NCI-H2227 (cell line): ENCODE results near the gene CALML5.

Source experiments
- DNase-seq: peaks from one replicate; lab custom pipeline; 2025; ENCODE audit not compliant: unreplicated experiment; lab: John Stamatoyannopoulos, UW

Gene CALML5

DNA sequence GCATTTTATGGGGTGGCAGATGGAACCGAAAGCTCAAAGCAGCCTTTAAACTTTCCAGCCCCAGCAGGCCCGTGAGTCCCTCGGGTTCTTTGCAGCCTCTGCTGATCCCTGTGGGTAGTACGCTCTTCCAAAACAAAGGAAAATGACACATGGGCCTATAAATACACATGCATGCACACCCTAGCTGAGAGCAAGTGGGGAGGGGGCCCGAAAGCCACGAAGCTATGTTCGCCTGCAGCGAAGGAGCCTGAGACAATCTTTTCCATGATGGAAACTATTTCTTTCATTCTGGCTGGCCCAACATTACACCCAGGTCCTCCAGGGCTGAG lies 32.2 kb downstream of the CALML5 start:
- no peak for DNase-seq

DNA sequence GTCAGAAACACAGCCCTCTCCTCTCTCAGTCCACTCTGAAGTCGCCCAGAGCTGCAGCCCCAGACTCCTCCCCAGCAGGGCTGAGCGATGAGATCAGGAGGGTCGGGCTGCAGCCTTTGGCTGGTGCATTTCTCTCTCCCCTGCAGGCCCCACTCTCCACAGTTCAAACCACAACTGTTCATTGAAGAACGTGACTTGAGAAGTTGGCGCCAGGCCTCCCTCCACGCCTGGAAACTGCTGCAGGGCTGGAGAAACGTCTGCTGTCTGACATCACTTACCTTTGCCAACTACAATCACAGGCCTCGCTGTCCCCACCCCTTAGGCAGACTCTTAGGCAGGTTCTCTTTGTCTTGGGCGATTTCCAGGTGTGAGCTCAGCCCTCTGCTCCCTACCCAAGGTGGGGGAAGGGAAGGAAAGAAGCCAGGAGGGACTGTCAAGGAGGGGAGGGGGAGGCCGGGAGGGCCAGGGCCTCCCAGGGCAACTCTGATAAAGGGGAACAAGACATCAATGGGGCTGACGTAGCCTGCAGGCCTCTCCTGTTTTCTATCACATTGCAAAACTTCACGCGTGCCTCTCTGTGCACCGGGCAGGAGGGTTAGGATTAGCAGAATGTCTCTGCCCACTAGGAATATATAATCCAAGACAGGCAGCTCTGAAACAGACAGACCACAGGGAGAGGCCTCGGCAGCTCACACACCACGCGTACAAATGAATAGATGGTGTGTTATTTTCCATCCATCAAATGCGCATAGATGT lies 32.7 kb downstream of the CALML5 start:
- no peak for DNase-seq

DNA sequence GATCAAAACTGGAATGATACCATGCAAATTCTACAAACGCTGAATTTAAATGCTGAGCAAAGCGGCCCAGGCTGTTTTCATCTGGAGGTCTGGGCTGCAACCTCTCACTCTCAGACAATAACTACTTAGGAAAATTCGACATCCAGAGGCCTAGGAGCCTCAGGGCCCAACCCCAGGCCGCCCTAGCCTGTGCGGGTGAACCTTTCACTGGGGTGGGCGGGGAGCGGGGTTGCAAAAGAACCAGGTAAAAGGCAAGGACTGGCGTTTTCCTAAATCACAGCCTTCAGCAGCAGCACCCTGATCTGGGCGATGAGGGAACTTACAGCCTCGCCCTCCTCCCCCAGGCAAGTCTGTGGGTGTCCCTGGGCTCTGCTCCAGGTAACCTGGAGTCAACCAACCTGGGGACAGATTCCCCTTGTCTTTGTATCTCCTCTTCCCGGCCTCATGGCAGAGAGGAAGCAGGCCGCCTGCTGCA lies 33.4 kb downstream of the CALML5 start:
- no peak for DNase-seq

DNA sequence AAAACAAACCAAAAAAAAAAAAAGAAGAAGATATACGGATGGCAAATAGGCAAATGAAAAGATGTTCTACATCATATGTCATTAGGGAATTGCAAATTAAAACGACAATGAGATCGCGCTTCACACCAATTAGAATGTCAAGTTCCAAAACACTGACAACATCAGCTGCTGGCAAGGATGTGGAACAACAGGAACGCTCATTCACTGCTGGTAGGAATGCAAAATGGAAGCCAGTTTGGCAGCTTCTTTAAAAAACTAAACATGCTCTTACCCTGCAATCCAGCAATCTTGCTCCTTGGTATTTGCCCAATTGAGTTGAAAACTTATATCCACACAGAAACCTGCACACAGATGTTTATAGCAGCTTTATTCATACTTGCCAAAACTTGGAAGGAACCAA lies 34.8 kb downstream of the CALML5 start:
- no peak for DNase-seq

DNA sequence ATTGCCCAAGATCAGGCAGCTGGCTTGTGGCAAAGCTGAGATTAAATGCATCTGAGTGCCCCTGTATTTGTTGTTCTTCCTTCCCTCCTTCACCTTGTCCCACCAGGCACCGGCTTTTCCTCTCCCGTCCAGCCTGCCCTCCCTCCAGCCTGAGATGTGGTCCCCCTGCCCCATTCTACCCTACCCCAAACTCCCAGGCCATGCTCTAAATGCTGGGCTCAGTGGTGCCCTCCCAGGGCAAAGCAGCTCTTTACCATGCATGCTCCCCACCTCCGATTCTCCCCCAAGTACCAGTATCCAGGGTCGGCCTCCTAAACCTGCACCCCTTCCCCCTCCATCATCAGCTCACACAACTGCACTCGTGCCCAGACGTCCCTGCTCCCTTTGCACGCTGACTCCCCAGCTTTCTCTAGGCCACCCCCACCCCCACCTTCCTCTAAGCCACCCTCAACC lies 36.5 kb downstream of the CALML5 start:
- no peak for DNase-seq

DNA sequence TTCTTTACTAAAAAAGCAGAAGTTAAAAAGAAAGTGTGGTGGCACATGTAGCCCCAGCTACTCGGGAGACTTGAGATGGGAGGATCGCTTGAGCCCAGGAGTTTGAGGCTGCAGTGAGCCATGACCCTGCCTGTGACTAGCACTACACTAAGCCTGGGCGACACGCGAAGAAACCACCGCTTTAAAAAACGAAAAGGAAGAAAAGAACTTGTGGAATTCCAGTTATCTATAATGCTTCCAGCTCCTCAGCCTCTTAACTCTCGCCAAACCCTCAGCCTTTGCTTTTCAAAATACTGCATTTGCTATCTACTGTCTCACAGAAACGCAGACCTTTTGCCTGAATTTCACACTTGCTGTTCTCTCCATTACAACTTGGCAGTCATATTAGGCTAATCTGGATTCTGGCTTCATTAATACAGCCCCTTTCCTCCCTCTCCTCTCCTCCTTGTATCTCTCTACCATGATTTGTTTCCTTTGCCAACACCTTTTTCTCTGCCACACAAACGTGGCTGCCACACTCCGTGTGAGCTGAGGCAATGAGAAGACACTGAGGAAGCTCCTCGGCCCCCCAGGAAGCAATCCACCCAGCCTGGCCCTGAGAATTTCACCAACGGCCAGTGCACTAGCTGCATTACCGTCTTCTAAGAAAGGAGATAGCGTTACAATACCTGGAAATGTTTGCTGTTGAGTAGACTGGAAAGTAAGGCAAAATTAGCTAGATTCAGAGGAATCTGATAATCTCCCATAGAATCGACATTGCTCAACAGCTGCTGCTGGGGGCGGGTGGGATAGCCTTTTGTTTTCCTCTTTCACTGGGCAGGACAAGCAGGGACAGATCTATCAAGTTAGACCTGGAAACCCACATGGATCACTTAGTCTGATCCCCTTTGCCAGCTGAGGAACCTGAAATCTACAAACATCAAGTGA lies 37.2 kb downstream of the CALML5 start:
- DNase-seq: no peak

DNA sequence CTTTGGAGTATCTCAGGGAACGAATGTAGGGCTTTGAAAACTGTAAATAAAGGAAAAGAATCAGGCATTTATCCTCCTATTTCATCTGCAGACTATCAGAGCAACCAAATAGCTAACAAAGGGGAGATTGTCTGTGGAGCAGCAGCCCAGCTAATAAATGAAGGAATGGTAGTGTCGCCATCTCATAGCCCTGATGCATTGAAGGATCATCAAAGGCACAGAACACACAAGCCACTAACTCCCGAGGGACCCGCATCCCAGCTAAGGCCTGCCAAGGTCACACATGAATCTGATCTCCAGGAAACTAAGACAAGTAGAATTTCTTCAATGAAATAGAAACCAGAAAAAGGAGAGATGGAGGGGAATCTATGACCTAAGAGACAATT lies 38.2 kb downstream of the CALML5 start:
- no peak for DNase-seq

DNA sequence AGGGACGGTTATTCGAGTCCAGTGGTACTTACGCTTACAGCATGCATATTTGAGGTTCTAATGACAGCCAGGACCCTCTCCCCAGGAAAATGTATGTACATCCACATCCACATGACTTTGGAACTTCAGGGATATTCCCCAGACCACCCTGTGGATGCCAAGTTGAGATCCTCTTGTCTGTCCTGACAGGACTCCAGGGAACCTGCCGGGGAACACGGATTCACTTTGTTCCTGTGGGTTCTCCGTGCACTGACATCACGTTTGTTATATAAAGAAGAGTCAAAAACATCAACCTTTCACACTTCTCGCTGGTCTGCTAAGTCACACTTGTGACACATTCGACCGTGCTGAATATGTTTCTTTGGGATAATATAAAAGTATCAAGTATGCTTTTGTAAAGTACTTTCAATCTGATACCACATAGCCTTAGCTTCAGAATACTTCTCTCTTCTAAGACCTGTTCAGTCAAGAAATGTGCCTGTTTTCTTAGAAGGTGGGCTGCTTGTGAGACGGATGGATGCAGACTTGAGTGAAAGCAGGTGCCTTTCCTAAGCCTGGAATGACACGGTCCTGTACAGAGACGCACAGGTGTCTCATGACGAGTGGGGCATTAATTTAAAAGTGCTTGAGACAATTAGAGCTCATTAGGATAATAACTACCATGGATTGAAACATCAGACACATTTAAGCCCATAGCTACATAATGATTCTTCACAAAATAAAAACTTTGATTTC lies 38.7 kb downstream of the CALML5 start:
- DNase-seq: no peak

DNA sequence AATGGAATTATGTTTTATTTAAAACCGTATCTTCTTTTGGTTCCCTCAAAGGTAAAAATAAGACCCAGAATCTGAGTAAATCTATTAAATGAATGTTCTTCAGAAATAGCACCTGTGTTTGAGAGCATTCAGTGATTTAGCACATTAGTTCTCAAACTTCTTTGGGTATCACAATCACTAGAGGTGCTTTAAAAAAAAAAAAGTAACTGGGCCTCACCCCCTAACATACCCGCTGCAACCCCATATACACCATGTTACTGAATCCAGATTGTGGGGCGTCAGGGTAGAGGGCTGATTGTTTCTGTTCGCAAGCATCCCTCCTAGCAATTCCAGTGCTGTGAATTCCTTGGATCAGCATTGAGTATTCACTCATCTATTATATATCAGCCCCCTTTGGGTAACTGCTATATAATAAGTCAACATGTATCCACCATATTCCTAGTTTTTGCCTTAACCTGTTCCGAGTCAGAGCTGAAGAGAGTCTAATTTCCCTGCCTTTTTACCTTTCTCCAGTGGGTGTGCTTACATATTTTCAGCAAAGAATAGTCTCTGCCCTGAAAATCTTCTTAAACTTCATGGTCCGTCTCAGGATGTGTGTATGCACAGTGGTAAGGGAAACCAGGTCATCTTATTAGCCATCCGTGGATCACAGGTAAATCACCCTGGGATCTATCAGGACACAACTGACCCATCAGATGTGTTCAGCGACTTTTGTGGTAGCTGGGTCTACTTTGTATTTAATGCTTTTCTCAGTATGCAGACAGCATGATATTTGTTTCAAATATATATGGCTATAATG lies 40.2 kb downstream of the CALML5 start:
- DNase-seq: no peak

DNA sequence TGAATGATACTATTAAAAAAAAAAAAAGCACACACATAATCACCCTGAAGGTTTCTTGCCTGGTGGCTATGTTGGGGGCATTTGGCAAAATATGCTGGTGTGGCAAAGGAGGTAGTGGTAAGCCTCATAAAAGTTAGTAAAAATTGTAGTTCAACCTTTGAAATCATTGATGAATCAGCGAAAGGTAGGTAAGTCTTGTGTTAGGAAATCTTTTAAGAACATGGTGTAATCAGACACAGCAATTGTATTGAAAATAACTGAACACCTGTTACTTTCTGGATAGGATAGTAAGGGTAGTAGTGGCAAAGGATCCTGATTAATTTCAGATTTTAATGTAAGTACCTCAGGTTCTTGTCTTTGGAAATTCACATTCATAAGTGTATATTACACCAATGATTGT lies 40.9 kb downstream of the CALML5 start:
- DNase-seq: no peak

DNA sequence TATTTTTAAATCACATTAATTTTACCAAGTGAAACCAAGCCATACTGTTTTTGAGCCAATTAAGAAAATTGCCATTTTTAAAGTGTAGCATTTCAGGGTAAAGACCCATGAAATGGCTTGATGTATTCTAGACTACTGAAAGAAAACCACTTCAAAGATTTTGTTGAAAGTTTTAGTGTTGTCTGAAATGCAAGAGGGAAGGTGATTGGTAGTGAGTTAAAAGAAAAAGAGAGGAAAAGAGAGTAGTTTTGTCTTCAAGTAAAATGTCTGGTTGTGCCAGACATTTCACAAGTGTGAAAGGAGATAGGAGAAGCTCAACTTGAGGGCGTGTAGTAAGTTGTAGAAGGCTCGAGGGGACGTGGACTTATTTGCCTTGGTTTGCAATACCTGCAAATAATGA lies 41.6 kb downstream of the CALML5 start:
- no peak for DNase-seq

DNA sequence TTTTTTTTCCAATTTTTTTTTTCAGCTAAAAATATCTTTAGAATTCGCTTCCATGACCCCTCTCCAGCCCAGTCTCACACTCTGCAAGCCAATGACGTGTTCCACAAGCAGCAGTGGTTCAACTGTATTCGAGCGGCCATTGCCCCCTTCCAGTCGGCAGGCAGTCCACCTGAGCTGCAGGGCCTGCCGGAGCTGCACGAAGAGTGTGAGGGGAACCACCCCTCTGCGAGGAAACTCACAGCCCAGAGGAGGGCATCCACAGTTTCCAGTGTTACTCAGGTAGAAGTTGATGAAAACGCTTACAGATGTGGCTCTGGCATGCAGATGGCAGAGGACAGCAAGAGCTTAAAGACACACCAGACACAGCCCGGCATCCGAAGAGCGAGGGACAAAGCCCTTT lies 42.8 kb downstream of the CALML5 start:
- DNase-seq: no peak

DNA sequence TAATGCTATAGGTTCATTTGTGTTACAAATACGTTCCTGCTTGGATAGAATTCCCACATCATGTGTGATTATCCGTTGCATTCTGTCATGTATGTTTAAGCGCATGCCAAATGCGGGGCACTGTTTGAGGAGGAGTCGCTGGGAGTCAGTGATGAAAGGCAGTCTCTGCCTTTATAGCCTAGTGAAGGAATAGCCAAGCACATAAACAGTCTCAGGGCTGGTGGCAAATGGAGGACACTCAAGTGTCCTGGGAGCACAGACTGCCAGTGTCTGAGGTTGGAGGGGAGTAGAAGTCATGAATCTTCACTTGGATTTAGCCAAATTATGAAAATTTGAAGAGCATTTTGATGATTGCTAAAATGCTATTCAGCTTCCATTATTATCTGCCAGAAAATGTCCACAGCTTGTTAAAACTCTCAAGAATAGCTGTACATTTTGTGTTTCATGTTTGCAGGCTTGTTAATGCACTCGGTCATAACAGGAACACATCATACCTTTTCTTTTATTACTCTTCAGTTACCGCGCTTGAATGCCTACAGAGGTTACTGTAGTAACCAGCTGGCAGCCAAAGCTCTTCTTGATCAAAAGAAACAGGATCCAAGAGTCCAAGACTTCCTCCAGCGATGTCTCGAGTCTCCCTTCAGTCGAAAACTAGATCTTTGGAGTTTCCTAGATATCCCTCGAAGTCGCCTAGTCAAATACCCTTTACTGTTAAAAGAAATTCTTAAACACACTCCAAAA lies 45.5 kb downstream of the CALML5 start:
- DNase-seq: no peak

DNA sequence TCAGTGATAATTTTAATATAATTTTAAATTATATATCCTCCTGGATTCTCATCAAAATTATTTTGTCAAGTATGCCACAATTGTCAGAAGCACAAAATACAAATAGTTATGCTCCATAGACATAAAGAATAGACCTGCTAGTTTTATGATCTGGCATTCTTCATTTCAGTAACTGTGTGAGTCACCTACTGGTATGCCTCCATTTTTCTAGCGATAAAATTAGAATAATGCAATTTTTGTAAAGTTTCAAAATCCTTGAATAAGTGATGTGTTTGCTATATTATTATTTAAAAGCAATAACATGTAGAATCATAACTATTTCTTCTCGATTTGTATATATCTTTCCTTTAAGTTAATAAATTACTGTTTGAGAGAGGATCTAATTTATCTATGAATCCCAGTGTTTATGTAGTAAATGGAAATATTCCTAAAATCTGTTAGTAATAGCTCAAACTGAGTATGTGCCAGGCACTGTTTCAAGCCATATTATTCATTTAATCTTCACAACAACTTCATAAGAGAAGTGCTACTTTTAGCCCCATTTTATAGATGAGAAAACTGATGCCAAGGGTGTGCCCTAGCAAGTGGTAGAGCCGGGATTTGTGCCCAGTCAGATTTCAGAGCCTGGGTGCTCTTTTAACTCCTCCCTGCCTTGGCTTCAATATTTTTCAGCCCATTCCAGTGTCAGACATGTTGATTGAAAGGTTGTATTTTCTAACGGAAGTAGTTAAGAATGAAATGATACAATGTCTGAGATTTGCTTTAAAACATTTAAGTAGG lies 48.6 kb downstream of the CALML5 start:
- no peak for DNase-seq

DNA sequence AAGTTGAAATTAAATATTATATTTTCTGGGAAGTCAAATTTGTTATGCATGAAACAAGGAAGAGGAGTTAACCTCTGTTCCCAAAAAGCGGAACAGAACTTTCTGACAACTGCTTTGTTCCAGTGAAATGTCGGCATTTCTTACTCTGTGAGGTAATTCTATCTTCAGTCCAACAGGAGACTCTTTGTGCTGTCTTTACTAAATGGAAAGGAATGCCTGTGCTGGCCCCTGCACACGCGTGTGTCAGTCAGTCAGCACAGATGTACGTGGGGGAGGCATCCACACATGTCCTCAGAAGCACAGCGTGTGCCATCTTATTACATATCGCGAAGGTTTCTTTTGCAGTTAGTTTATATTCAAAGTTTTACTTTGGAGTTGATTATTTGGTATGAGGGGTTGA lies 49.5 kb downstream of the CALML5 start:
- DNase-seq: no peak

DNA sequence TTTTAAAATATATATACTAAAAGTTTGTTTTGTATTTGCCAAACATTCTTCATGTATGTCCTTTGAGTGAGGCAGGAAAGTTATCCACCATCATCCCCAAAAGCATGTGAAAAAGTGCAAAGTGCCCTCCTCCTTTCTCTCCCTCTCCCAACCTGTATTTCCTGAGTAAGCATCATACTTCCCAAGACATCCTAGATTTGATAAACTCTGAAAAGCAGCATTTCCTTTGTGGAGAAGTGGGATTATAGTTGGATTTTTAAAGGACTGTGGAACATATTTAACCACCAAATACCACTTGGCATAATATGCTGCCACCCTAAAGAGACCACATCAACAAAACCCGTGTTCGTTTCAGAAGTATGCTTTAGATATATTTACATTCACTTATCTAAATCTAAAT lies 50.1 kb downstream of the CALML5 start:
- no peak for DNase-seq
